ENCODE data around the gene POLR2J3. TPM values are rescaled to one million over a fixed set of nuclear protein-coding genes. Genes with fewer than 3 reads are reported as not detected.
A peak's percentile ranks its signal among the peaks of the same experiment; 100 is the strongest.
"Not testable (repeated sequence)": the region's sequence is repeated elsewhere in the genome, so short reads cannot be mapped to it uniquely, and the experiment has no call there.

POLR2J3 gene
- total and polyA plus RNA-seq, 2 donors (not counting 1 experiment from before 2014, with no cell fraction given) = 166 to 192 TPM

- H2AFZ ChIP-seq (ENCODE audit: insufficient read depth, low read depth, low read length, poor library complexity, severe bottlenecking); H3K27ac Mint-ChIP-seq; intact Hi-C loops (cut with micrococcal nuclease); H3K9me3 ChIP-seq (ENCODE audit: control extremely low read depth in 1 of 3, control insufficient read depth in 2 of 3, insufficient read depth in 1 of 3, low read length in 2 of 3); H3K4me2 ChIP-seq (replicated peaks; ENCODE audit: low read depth, low read length, poor library complexity, severe bottlenecking); H4K20me1 ChIP-seq (ENCODE audit: control insufficient read depth, insufficient read depth, low read length, poor library complexity, severe bottlenecking); H3K4me3 ChIP-seq (ENCODE audit: control extremely low read depth in 1 of 5, extremely low read depth in 1 of 5, insufficient read depth in 1 of 5, low read depth in 2 of 5, low read length in 4 of 5); DNase-seq; H3K36me3 ChIP-seq (replicated peaks in 1 of 2; ENCODE audit: control extremely low read depth in 1 of 2, control insufficient read depth in 1 of 2, extremely low read depth in 1 of 2, insufficient read depth in 2 of 2, low read length in 1 of 2); H3K9ac ChIP-seq (ENCODE audit: low read length); H3K27ac ChIP-seq (ENCODE audit: low read length in 2 of 2); POLR2A ChIA-PET; CTCF ChIA-PET; H3K4me3 Mint-ChIP-seq; H3K4me1 Mint-ChIP-seq; H3K27me3 ChIP-seq (replicated peaks in 1 of 4; ENCODE audit: control extremely low read depth in 1 of 4, control insufficient read depth in 3 of 4, insufficient read depth in 4 of 4, low read length in 3 of 4); H3K9me3 Mint-ChIP-seq (ENCODE audit: insufficient read depth); H3K79me2 ChIP-seq (ENCODE audit: control insufficient read depth, insufficient read depth, low read length); H3K27me3 Mint-ChIP-seq: not testable (repeated sequence)
- peak; percentile 5 for ATAC-seq (ENCODE audit: low read depth)
- H3K4me1 ChIP-seq (ENCODE audit: control insufficient read depth in 2 of 2, insufficient read depth in 2 of 2, low read length in 2 of 2) = peaks cover 0 to 14% of the 10 kb centered on the region in 2 donors
- no CpG with 5 or more reads among the region's 10 CpGs for WGBS (ENCODE audit: insufficient coverage)
These were observed 43.5 kb upstream of the POLR2J3 start for GRCh38 chr7:102615930-102616329.

- H3K27me3 ChIP-seq (replicated peaks in 1 of 4; ENCODE audit: control extremely low read depth in 1 of 4, control insufficient read depth in 3 of 4, insufficient read depth in 4 of 4, low read length in 3 of 4); DNase-seq; H3K36me3 ChIP-seq (replicated peaks in 1 of 2; ENCODE audit: control extremely low read depth in 1 of 2, control insufficient read depth in 1 of 2, extremely low read depth in 1 of 2, insufficient read depth in 2 of 2, low read length in 1 of 2); H3K4me2 ChIP-seq (replicated peaks; ENCODE audit: low read depth, low read length, poor library complexity, severe bottlenecking); ATAC-seq (ENCODE audit: low read depth); H3K79me2 ChIP-seq (ENCODE audit: control insufficient read depth, insufficient read depth, low read length); intact Hi-C loops (cut with micrococcal nuclease); H3K27me3 Mint-ChIP-seq; H4K20me1 ChIP-seq (ENCODE audit: control insufficient read depth, insufficient read depth, low read length, poor library complexity, severe bottlenecking); H3K4me3 Mint-ChIP-seq; H3K27ac Mint-ChIP-seq; H3K4me1 Mint-ChIP-seq; H3K9me3 ChIP-seq (ENCODE audit: control extremely low read depth in 1 of 3, control insufficient read depth in 2 of 3, insufficient read depth in 1 of 3, low read length in 2 of 3); H3K27ac ChIP-seq (ENCODE audit: low read length in 2 of 2); H3K4me3 ChIP-seq (ENCODE audit: control extremely low read depth in 1 of 5, extremely low read depth in 1 of 5, insufficient read depth in 1 of 5, low read depth in 2 of 5, low read length in 4 of 5); POLR2A ChIA-PET; CTCF ChIA-PET; H3K9ac ChIP-seq (ENCODE audit: low read length); H3K9me3 Mint-ChIP-seq (ENCODE audit: insufficient read depth); H2AFZ ChIP-seq (ENCODE audit: insufficient read depth, low read depth, low read length, poor library complexity, severe bottlenecking): not testable (repeated sequence)
- no CpG with 5 or more reads among the region's 3 CpGs for WGBS (ENCODE audit: insufficient coverage)
- peaks cover 0 to 14% of the 10 kb centered on the region in 2 donors for H3K4me1 ChIP-seq (ENCODE audit: control insufficient read depth in 2 of 2, insufficient read depth in 2 of 2, low read length in 2 of 2)
These were observed 42.5 kb upstream of the POLR2J3 start for GRCh38 chr7:102614873-102615272.

GRCh38 chr7:102614346-102614697, 41.9 kb upstream of the POLR2J3 start:
- H2AFZ ChIP-seq (ENCODE audit: insufficient read depth, low read depth, low read length, poor library complexity, severe bottlenecking); H3K27me3 ChIP-seq (replicated peaks in 1 of 4; ENCODE audit: control extremely low read depth in 1 of 4, control insufficient read depth in 3 of 4, insufficient read depth in 4 of 4, low read length in 3 of 4); intact Hi-C loops (cut with micrococcal nuclease); H3K27ac Mint-ChIP-seq; H3K4me2 ChIP-seq (replicated peaks; ENCODE audit: low read depth, low read length, poor library complexity, severe bottlenecking); H3K9me3 ChIP-seq (ENCODE audit: control extremely low read depth in 1 of 3, control insufficient read depth in 2 of 3, insufficient read depth in 1 of 3, low read length in 2 of 3); H3K27ac ChIP-seq (ENCODE audit: low read length in 2 of 2); ATAC-seq (ENCODE audit: low read depth); H4K20me1 ChIP-seq (ENCODE audit: control insufficient read depth, insufficient read depth, low read length, poor library complexity, severe bottlenecking); POLR2A ChIA-PET; H3K9ac ChIP-seq (ENCODE audit: low read length); H3K4me1 Mint-ChIP-seq; H3K9me3 Mint-ChIP-seq (ENCODE audit: insufficient read depth); CTCF ChIA-PET; H3K27me3 Mint-ChIP-seq; H3K4me3 ChIP-seq (ENCODE audit: control extremely low read depth in 1 of 5, extremely low read depth in 1 of 5, insufficient read depth in 1 of 5, low read depth in 2 of 5, low read length in 4 of 5); DNase-seq; H3K36me3 ChIP-seq (replicated peaks in 1 of 2; ENCODE audit: control extremely low read depth in 1 of 2, control insufficient read depth in 1 of 2, extremely low read depth in 1 of 2, insufficient read depth in 2 of 2, low read length in 1 of 2); H3K79me2 ChIP-seq (ENCODE audit: control insufficient read depth, insufficient read depth, low read length); H3K4me3 Mint-ChIP-seq: not testable (repeated sequence)
- peaks cover 0 to 14% of the 10 kb centered on the region in 2 donors for H3K4me1 ChIP-seq (ENCODE audit: control insufficient read depth in 2 of 2, insufficient read depth in 2 of 2, low read length in 2 of 2)
- WGBS (ENCODE audit: insufficient coverage) = no CpG with 5 or more reads among the region's 4 CpGs

- H3K4me3 ChIP-seq (ENCODE audit: control extremely low read depth in 1 of 5, extremely low read depth in 1 of 5, insufficient read depth in 1 of 5, low read depth in 2 of 5, low read length in 4 of 5); H3K27me3 ChIP-seq (replicated peaks in 1 of 4; ENCODE audit: control extremely low read depth in 1 of 4, control insufficient read depth in 3 of 4, insufficient read depth in 4 of 4, low read length in 3 of 4); H3K27ac ChIP-seq (ENCODE audit: low read length in 2 of 2); H3K27me3 Mint-ChIP-seq; H3K4me2 ChIP-seq (replicated peaks; ENCODE audit: low read depth, low read length, poor library complexity, severe bottlenecking); H3K9ac ChIP-seq (ENCODE audit: low read length); H3K9me3 ChIP-seq (ENCODE audit: control extremely low read depth in 1 of 3, control insufficient read depth in 2 of 3, insufficient read depth in 1 of 3, low read length in 2 of 3); intact Hi-C loops (cut with micrococcal nuclease); CTCF ChIA-PET; H3K4me1 Mint-ChIP-seq; H3K36me3 ChIP-seq (replicated peaks in 1 of 2; ENCODE audit: control extremely low read depth in 1 of 2, control insufficient read depth in 1 of 2, extremely low read depth in 1 of 2, insufficient read depth in 2 of 2, low read length in 1 of 2); H3K79me2 ChIP-seq (ENCODE audit: control insufficient read depth, insufficient read depth, low read length); H3K4me3 Mint-ChIP-seq; H2AFZ ChIP-seq (ENCODE audit: insufficient read depth, low read depth, low read length, poor library complexity, severe bottlenecking); H3K9me3 Mint-ChIP-seq (ENCODE audit: insufficient read depth); H3K27ac Mint-ChIP-seq; H4K20me1 ChIP-seq (ENCODE audit: control insufficient read depth, insufficient read depth, low read length, poor library complexity, severe bottlenecking); POLR2A ChIA-PET; DNase-seq: not testable (repeated sequence)
- no CpG with 5 or more reads among the region's 15 CpGs for WGBS (ENCODE audit: insufficient coverage)
- peak; percentile 16 for ATAC-seq (ENCODE audit: low read depth)
- H3K4me1 ChIP-seq (ENCODE audit: control insufficient read depth in 2 of 2, insufficient read depth in 2 of 2, low read length in 2 of 2) = peaks cover 0 to 14% of the 10 kb centered on the region in 2 donors
These were observed 41.4 kb upstream of the POLR2J3 start for GRCh38 chr7:102613575-102614345.

Measured in B cell (primary cell).